Measurements from ENCODE around the gene PPM1H. TPM values are rescaled to one million over a fixed set of nuclear protein-coding genes. Genes with fewer than 3 reads are reported as not detected.

The PPM1H gene
- total and polyA plus RNA-seq, 2 donors (not counting 1 experiment from before 2014, with no cell fraction given), result 0.01 TPM; not detected in 1

GRCh38 chr12:62728741-62729140, 206.2 kb downstream of the PPM1H start:
- no peak for DNase-seq
- Histone ChIP-seq H3K4me2 (replicated peaks; ENCODE audit: low read depth, low read length, poor library complexity, severe bottlenecking) (no peak overlapping the region), H3K27me3 (replicated peaks in 1 of 4; ENCODE audit: control extremely low read depth in 1 of 4, control insufficient read depth in 3 of 4, insufficient read depth in 4 of 4, low read length in 3 of 4) (no peaks in the 10 kb centered on the region), H2AFZ (ENCODE audit: insufficient read depth, low read depth, low read length, poor library complexity, severe bottlenecking) (no peak overlapping the region), H3K27ac (ENCODE audit: low read length in 2 of 2) (no peak overlapping the region), H3K36me3 (replicated peaks in 1 of 2; ENCODE audit: control extremely low read depth in 1 of 2, control insufficient read depth in 1 of 2, extremely low read depth in 1 of 2, insufficient read depth in 2 of 2, low read length in 1 of 2) (no peaks in the 10 kb centered on the region), H3K79me2 (ENCODE audit: control insufficient read depth, insufficient read depth, low read length) (no peaks in the 10 kb centered on the region), H3K9me3 (ENCODE audit: control extremely low read depth in 1 of 3, control insufficient read depth in 2 of 3, insufficient read depth in 1 of 3, low read length in 2 of 3) (no peaks in the 10 kb centered on the region), H3K9ac (ENCODE audit: low read length) (no peak overlapping the region), H3K4me1 (ENCODE audit: control insufficient read depth in 2 of 2, insufficient read depth in 2 of 2, low read length in 2 of 2) (no peaks in the 10 kb centered on the region), H4K20me1 (ENCODE audit: control insufficient read depth, insufficient read depth, low read length, poor library complexity, severe bottlenecking) (no peaks in the 10 kb centered on the region), H3K4me3 (ENCODE audit: control extremely low read depth in 1 of 5, extremely low read depth in 1 of 5, insufficient read depth in 1 of 5, low read depth in 2 of 5, low read length in 4 of 5) (no peak overlapping the region)
- H3K4me1 Mint-ChIP-seq, result no peaks in the 10 kb centered on the region
- ChIA-PET CTCF (no interaction called here), POLR2A (no interaction called here)
- intact Hi-C loops (cut with micrococcal nuclease), result no loop called here
- H3K9me3 Mint-ChIP-seq (ENCODE audit: insufficient read depth), result no peaks in the 10 kb centered on the region
- no peaks in the 10 kb centered on the region for H3K27me3 Mint-ChIP-seq
- TF ChIP-seq EZH2 (IDR thresholded peaks at IDR 0.05; ENCODE audit: borderline replicate concordance, insufficient read depth, low read depth, low read length, poor library complexity, severe bottlenecking) (no peak), CTCF (IDR thresholded peaks at IDR 0.05) (no peak)
- WGBS (ENCODE audit: insufficient coverage), result 55% methylated on average over 2 of the region's 2 CpGs
- H3K4me3 Mint-ChIP-seq, result no peak overlapping the region
- H3K27ac Mint-ChIP-seq, result no peak overlapping the region
- ATAC-seq (ENCODE audit: low read depth), result no peak

- no peaks in the 10 kb centered on the region for H3K27me3 ChIP-seq (replicated peaks in 1 of 4; ENCODE audit: control extremely low read depth in 1 of 4, control insufficient read depth in 3 of 4, insufficient read depth in 4 of 4, low read length in 3 of 4)
- H3K4me2 ChIP-seq (replicated peaks; ENCODE audit: low read depth, low read length, poor library complexity, severe bottlenecking), result no peak overlapping the region
- H3K27ac Mint-ChIP-seq, result no peak overlapping the region
- H3K9me3 ChIP-seq (ENCODE audit: control extremely low read depth in 1 of 3, control insufficient read depth in 2 of 3, insufficient read depth in 1 of 3, low read length in 2 of 3), result no peaks in the 10 kb centered on the region
- ATAC-seq (ENCODE audit: low read depth) (no peak), DNase-seq (no peak)
- 97% methylated on average over 6 of the region's 6 CpGs for WGBS (ENCODE audit: insufficient coverage)
- TF ChIP-seq CTCF (IDR thresholded peaks at IDR 0.05) (no peak), EZH2 (IDR thresholded peaks at IDR 0.05; ENCODE audit: borderline replicate concordance, insufficient read depth, low read depth, low read length, poor library complexity, severe bottlenecking) (no peak)
- ChIA-PET CTCF (no interaction called here), POLR2A (no interaction called here)
- no peaks in the 10 kb centered on the region for H3K4me1 ChIP-seq (ENCODE audit: control insufficient read depth in 2 of 2, insufficient read depth in 2 of 2, low read length in 2 of 2)
- no peaks in the 10 kb centered on the region for H3K79me2 ChIP-seq (ENCODE audit: control insufficient read depth, insufficient read depth, low read length)
- no peaks in the 10 kb centered on the region for H3K9me3 Mint-ChIP-seq (ENCODE audit: insufficient read depth)
- intact Hi-C loops (cut with micrococcal nuclease), result no loop called here
- H2AFZ ChIP-seq (ENCODE audit: insufficient read depth, low read depth, low read length, poor library complexity, severe bottlenecking), result no peak overlapping the region
- no peak overlapping the region for H3K27ac ChIP-seq (ENCODE audit: low read length in 2 of 2)
- H3K4me3 Mint-ChIP-seq, result no peak overlapping the region
- no peaks in the 10 kb centered on the region for H4K20me1 ChIP-seq (ENCODE audit: control insufficient read depth, insufficient read depth, low read length, poor library complexity, severe bottlenecking)
- H3K9ac ChIP-seq (ENCODE audit: low read length), result no peak overlapping the region
- no peak overlapping the region for H3K4me3 ChIP-seq (ENCODE audit: control extremely low read depth in 1 of 5, extremely low read depth in 1 of 5, insufficient read depth in 1 of 5, low read depth in 2 of 5, low read length in 4 of 5)
- H3K4me1 Mint-ChIP-seq, result no peaks in the 10 kb centered on the region
- no peaks in the 10 kb centered on the region for H3K27me3 Mint-ChIP-seq
- H3K36me3 ChIP-seq (replicated peaks in 1 of 2; ENCODE audit: control extremely low read depth in 1 of 2, control insufficient read depth in 1 of 2, extremely low read depth in 1 of 2, insufficient read depth in 2 of 2, low read length in 1 of 2), result no peaks in the 10 kb centered on the region
Observed at GRCh38 chr12:62726471-62726980, 208.4 kb downstream of the PPM1H start.

Measured in B cell (primary cell).